ENCODE data around the gene TCF23. TPM values are rescaled to one million over a fixed set of nuclear protein-coding genes. Genes with fewer than 3 reads are reported as not detected.
A peak's percentile ranks its signal among the peaks of the same experiment; 100 is the strongest.

The TCF23 gene
- total and polyA plus RNA-seq, 2 of the 4 experiments (the other 2 are of a cell fraction), result not detected

GRCh38 chr2:27182346-27182745, 33.5 kb downstream of the TCF23 start:
- Histone ChIP-seq H3K56ac (ENCODE audit: extremely low read depth, insufficient read depth, low read length) (no peak overlapping the region), H4K8ac (ENCODE audit: low read depth in 2 of 2, low read length in 2 of 2) (no peak overlapping the region), H2BK15ac (ENCODE audit: low read depth, low read length) (0 out of 3 replicates have a peak overlapping the region, but pooled peaks have one; percentile 16), H4K20me1 (ENCODE audit: insufficient read depth, low read length) (no peaks in the 10 kb centered on the region), H2BK120ac (ENCODE audit: low read depth, low read length) (peak overlapping the region; percentile 44; the same call in 1 of the 2 replicates), H3K4me3 (ENCODE audit: insufficient read depth, low read depth, low read length) (no peak overlapping the region), H3K9me1 (ENCODE audit: insufficient read depth, low read length) (peaks cover 7% of the 10 kb centered on the region; the same call in 1 of the 2 replicates), H4K91ac (ENCODE audit: insufficient read depth, low read depth, low read length) (peak overlapping the region; percentile 29), H2AFZ (replicated peaks; ENCODE audit: low read length, poor library complexity) (no peak overlapping the region), H2AK9ac (replicated peaks; ENCODE audit: low read depth, low read length, poor library complexity) (no peak overlapping the region), H3K14ac (replicated peaks; ENCODE audit: low read depth, low read length) (no peak overlapping the region), H3K23ac (ENCODE audit: low read depth, low read length) (no peak overlapping the region), H3K36me3 (ENCODE audit: control insufficient read depth, insufficient read depth, low read length) (no peaks in the 10 kb centered on the region), H3K27ac (ENCODE audit: insufficient read depth, low read length) (peak overlapping the region; percentile 90; the same call in 1 of the 2 replicates), H4K5ac (ENCODE audit: low read depth, low read length) (peak overlapping the region; percentile 33; the same call in 1 of the 2 replicates), H3K4ac (ENCODE audit: low read depth, low read length) (0 out of 2 replicates have a peak overlapping the region, but pooled peaks have one; percentile 20), H3K27me3 (ENCODE audit: control insufficient read depth, insufficient read depth, low read length) (peaks cover 17% of the 10 kb centered on the region), H3K79me1 (ENCODE audit: low read depth in 1 of 2, low read length in 2 of 2) (no peaks in the 10 kb centered on the region), H2AK5ac (ENCODE audit: low read depth, low read length) (no peak overlapping the region), H2BK5ac (ENCODE audit: low read depth, low read length, poor library complexity, severe bottlenecking) (peak overlapping the region; percentile 55), H3K4me1 (ENCODE audit: control insufficient read depth, insufficient read depth, low read length) (peaks cover 18% of the 10 kb centered on the region), H3K4me2 (ENCODE audit: low read depth, low read length) (peak overlapping the region; percentile 63), H3K9ac (ENCODE audit: low read depth, low read length) (no peak overlapping the region), H3K9me3 (ENCODE audit: control insufficient read depth, insufficient read depth, low read length) (peaks cover 2% of the 10 kb centered on the region; the same call in 1 of the 2 replicates), H2BK20ac (ENCODE audit: low read depth, low read length) (peak overlapping the region; percentile 30; the same call in 1 of the 2 replicates), H3K18ac (ENCODE audit: low read depth, low read length) (peak overlapping the region; percentile 73)
- DNase-seq, result peak; percentile 85
- CTCF ChIA-PET, result no interaction called here
- TF ChIP-seq SMC3 (IDR thresholded peaks at IDR 0.05; ENCODE audit: low read depth, low read length), result no peak
- TF ChIP-seq CHD1 (IDR thresholded peaks at IDR 0.05; ENCODE audit: low read depth, low read length), result no peak
- no peak for TF ChIP-seq RCOR1 (IDR thresholded peaks at IDR 0.05; ENCODE audit: insufficient replicate concordance, low read length)
- TF ChIP-seq MAFK (IDR thresholded peaks at IDR 0.05; ENCODE audit: low read depth, low read length), result no peak
- TF ChIP-seq BHLHE40 (IDR thresholded peaks at IDR 0.05; ENCODE audit: low read depth, low read length), result peak; percentile 30; the same call in 1 of the 2 replicates
- peak; percentile 55; the same call in 1 of the 2 replicates for TF ChIP-seq FOS (IDR thresholded peaks at IDR 0.05; ENCODE audit: low read depth, low read length)
- no peak for TF ChIP-seq NFE2L2 (IDR thresholded peaks at IDR 0.05; ENCODE audit: low read depth, low read length)
- TF ChIP-seq RFX5 (IDR thresholded peaks at IDR 0.05; ENCODE audit: low read depth, low read length), result no peak
- TF ChIP-seq USF2 (IDR thresholded peaks at IDR 0.05; ENCODE audit: low read depth, low read length), result no peak
- no peak for TF ChIP-seq CEBPB (IDR thresholded peaks at IDR 0.05; ENCODE audit: low read depth, low read length)
- TF ChIP-seq CTCF (conservative IDR thresholded peaks at IDR 0.05; ENCODE audit: low read depth, low read length), result no peak
- POLR2A ChIA-PET (ENCODE audit: unreplicated experiment), result interaction anchor here (0.7 kb wide), 1 partner anchor 24 kb away, joined by 5 read pairs; no protein-coding TSS in a partner anchor
- dilution Hi-C loops (cut with HindIII; ENCODE audit: low sequenced_read_pairs, unreplicated experiment), result no loop called here
- BruUV-seq (replicated peaks), result no TSS peak
- WGBS, 2 experiments (ENCODE audit: extremely low coverage in 2 of 2, insufficient read length in 1 of 2), result no CpG with 5 or more reads among the region's 4 CpGs
- in situ Hi-C loops (cut with MboI; ENCODE audit: low sequenced_read_pairs), result no loop called here
- peak; percentile 71 for ATAC-seq (ENCODE audit: low read depth)
- intact Hi-C loops (cut with micrococcal nuclease), result no loop called here
